Hindlimb muscle (tissue), 1 donor: ENCODE data around the gene BRIP1. TPM values are rescaled to one million over a fixed set of nuclear protein-coding genes. Genes with fewer than 3 reads are reported as not detected.

Source experiments
- polyA plus RNA-seq: library from polyadenylated mRNA; unstranded; fragments of 120-200 nt; gene quantifications from one replicate; pipeline ENCODE4 v1.2.1, GENCODE V29; 2013; ENCODE audit not compliant: insufficient read length

The BRIP1 gene
- polyA plus RNA-seq, 1 donor = 4.3 TPM

Other genes with a start within 250 kb of the BRIP1 start
- 10.5 TPM for gene INTS2, start 64.5 kb upstream of the BRIP1 start, polyA plus RNA-seq
- gene MED13, start 201.8 kb upstream of the BRIP1 start, polyA plus RNA-seq = 27.4 TPM